Lower lobe of right lung (tissue), 2 donors: ENCODE results near the gene TUBB. TPM values are rescaled to one million over a fixed set of nuclear protein-coding genes. Genes with fewer than 3 reads are reported as not detected.

Experiments used
- ATAC-seq, 2 donors: fragments of 200-7000 bp; cut with Tn5 transposase; one replicate each; pipeline ENCODE4 v1.9.1; 2020 to 2022; ENCODE audit warnings: mild to moderate bottlenecking in 2 of 2, moderate library complexity in 2 of 2
- DNase-seq: peaks from one replicate; pipeline ENCODE4 v3.0.0-alpha.2; 2020
- H3K27ac ChIP-seq: fragments of 200-600 bp; one replicate; pipeline ENCODE4 v1.8.0; 2022
- H3K27me3 ChIP-seq: fragments of 200-600 bp; one replicate; pipeline ENCODE4 v1.8.0; 2022; ENCODE audit warnings: low read depth
- H3K36me3 ChIP-seq: fragments of 200-600 bp; one replicate; pipeline ENCODE4 v1.8.0; 2022; ENCODE audit warnings: mild to moderate bottlenecking
- H3K4me1 ChIP-seq: fragments of 200-600 bp; one replicate; pipeline ENCODE4 v1.8.0; 2022
- H3K4me3 ChIP-seq: fragments of 200-600 bp; one replicate; pipeline ENCODE4 v1.8.0; 2022; ENCODE audit warnings: mild to moderate bottlenecking
- H3K9me3 ChIP-seq: fragments of 200-600 bp; one replicate; pipeline ENCODE4 v1.8.0; 2022
- intact Hi-C: fragments of 100-400 bp; cut with DNase I; formaldehyde crosslinking; loops from one replicate; pipeline ENCODE4 v1.11.0; 2022
- total RNA-seq: library from RNA; stranded (reverse); fragmentation: NEBNext Ultra II Directional; extraction: Animal tissue kit (Norgen Biotek cat#: 25700); gene quantifications from one replicate; pipeline ENCODE4 v1.2.1, GENCODE V29; 2021
- TF ChIP-seq, protein P1 (sequence below): fragments of 200-600 bp; IDR thresholded peaks from one replicate; pipeline ENCODE4 v1.8.0; 2022; ENCODE audit warnings: antibody characterized with exemption, mild to moderate bottlenecking
- donor health status: DM: no; HTN: yes; CAD: no; lungs with severe emphysema.

TUBB gene
- total RNA-seq, 1 donor from 2014 or later: 292 TPM

DNA sequence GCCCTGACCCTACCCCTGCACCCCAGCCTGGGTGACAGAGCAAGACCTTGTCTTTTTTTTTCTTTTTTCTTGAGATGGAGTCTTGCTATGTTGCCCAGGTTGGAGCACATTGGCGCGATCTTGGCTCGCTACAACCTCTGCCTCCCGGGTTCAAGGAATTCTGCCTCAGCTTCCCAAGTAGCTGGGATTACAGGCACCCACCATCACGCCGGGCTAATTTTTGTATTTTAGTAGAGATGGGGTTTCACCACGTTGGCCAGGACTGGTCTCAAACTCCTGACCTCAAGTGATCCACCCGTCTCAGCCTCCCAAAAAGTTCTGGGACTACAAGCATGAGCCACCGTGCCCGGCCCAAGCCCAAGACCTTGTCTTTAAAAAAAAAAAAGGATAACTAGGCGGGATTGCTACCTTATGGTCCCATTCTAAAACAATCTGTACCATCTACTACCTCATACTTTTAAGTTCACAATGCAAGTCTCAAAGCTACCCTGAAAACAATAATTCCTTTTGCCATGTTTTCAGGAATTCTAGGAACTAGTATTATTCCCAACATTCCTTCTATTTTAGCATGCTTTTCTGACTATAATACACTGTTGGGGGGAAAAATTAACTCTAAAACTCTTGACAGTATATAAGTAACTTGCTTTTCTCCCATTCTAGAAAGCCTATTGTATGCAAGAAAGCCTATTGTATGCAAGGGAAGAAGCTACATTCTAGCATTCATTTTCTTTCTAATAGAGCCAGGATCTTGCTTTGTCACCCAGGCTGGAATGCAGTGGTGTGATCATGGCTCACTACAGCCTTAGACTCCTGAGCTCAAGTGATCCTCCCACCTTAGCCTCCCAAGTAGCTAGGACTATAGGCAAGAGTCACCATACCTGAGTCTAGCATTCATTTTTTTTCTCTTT lies 6.6 kb downstream of the TUBB start:
- no peaks in the 10 kb centered on the region for H3K9me3 ChIP-seq
- TF ChIP-seq, protein P1, sequence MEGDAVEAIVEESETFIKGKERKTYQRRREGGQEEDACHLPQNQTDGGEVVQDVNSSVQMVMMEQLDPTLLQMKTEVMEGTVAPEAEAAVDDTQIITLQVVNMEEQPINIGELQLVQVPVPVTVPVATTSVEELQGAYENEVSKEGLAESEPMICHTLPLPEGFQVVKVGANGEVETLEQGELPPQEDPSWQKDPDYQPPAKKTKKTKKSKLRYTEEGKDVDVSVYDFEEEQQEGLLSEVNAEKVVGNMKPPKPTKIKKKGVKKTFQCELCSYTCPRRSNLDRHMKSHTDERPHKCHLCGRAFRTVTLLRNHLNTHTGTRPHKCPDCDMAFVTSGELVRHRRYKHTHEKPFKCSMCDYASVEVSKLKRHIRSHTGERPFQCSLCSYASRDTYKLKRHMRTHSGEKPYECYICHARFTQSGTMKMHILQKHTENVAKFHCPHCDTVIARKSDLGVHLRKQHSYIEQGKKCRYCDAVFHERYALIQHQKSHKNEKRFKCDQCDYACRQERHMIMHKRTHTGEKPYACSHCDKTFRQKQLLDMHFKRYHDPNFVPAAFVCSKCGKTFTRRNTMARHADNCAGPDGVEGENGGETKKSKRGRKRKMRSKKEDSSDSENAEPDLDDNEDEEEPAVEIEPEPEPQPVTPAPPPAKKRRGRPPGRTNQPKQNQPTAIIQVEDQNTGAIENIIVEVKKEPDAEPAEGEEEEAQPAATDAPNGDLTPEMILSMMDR: no peak
- no peak overlapping the region for H3K4me3 ChIP-seq
- peaks cover 100% of the 10 kb centered on the region for H3K36me3 ChIP-seq
- ATAC-seq (no peak), DNase-seq (no peak)
- peak overlapping the region; percentile 2 for H3K27ac ChIP-seq
- H3K4me1 ChIP-seq: peaks cover 31% of the 10 kb centered on the region
- intact Hi-C loops: no loop called here
- H3K27me3 ChIP-seq: no peaks in the 10 kb centered on the region

GRCh38 chr6:30727920-30728553 lies 7.9 kb downstream of the TUBB start:
- TF ChIP-seq, protein P1: no peak
- H3K4me3 ChIP-seq: no peak overlapping the region
- no peaks in the 10 kb centered on the region for H3K9me3 ChIP-seq
- intact Hi-C loops: no loop called here
- H3K36me3 ChIP-seq: peaks cover 100% of the 10 kb centered on the region
- H3K27me3 ChIP-seq: no peaks in the 10 kb centered on the region
- peak overlapping the region; percentile 2 for H3K27ac ChIP-seq
- DNase-seq (no peak), ATAC-seq (no peak)
- H3K4me1 ChIP-seq: peaks cover 18% of the 10 kb centered on the region

DNA sequence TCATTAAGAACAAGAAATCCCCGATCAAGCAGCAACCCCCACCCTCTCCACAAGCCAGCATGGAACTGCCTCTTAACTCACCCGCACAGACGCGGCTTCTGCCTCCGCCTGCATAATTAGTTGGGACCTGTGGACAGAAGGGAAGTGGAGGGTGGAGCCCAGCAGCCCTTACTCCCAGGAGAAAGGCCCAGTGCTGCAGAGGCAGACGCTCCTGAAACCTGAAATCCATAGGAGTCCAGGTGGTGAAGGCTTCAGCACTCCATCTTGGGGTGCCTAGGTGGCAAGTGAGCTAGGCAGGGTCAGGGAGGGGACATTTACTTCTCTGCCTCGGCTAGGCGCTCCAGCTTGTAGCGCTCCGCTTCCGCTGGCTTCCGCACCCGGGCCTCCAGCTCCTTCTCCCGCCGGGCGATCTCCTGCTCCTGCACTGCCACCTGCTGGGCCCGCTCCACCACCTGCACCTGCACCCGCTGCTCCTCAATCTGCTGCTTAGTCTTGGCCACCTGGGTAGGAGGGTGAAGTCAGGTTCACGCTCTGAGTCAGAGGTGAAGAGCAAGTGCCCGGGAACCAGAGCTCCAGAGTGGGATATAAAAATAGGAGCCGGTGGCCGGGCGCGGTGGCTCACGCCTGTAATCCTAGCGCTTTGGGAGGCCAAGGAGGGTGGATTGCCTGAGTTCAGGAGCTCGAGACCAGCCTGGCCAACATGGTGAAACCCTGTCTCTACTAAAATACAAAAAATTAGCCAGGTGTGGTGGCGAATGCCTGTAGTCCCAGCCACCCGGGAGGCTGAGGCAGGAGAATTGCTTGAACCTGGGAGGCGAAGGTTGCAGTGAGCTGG lies 10.7 kb downstream of the TUBB start:
- DNase-seq: peak; percentile 86
- no peak overlapping the region for H3K4me3 ChIP-seq
- no peak overlapping the region for H3K27ac ChIP-seq
- no peaks in the 10 kb centered on the region for H3K9me3 ChIP-seq
- intact Hi-C loops: no loop called here
- H3K27me3 ChIP-seq: no peaks in the 10 kb centered on the region
- ATAC-seq: peak; percentile 91 to 93
- peaks cover 100% of the 10 kb centered on the region for H3K36me3 ChIP-seq
- H3K4me1 ChIP-seq: peaks cover 13% of the 10 kb centered on the region
- TF ChIP-seq, protein P1: peak; percentile 66

GRCh38 chr6:30732237-30732943 lies 12.2 kb downstream of the TUBB start:
- no peak for DNase-seq
- Histone ChIP-seq H3K9me3 (no peaks in the 10 kb centered on the region), H3K4me3 (no peak overlapping the region), H3K27ac (no peak overlapping the region), H3K36me3 (peaks cover 100% of the 10 kb centered on the region), H3K4me1 (peaks cover 26% of the 10 kb centered on the region), H3K27me3 (no peaks in the 10 kb centered on the region)
- no peak for ATAC-seq
- TF ChIP-seq, protein P1: no peak
- intact Hi-C loops: no loop called here
